ENCODE data around the gene AQP12B. TPM values are rescaled to one million over a fixed set of nuclear protein-coding genes. Genes with fewer than 3 reads are reported as not detected.

Gene AQP12B
- total and polyA plus RNA-seq, 5 donors = not detected

- Histone ChIP-seq H3K4me3 (ENCODE audit: low read length) (no peak overlapping the region), H3K4me1 (ENCODE audit: control insufficient read depth, insufficient read depth, low read length) (no peaks in the 10 kb centered on the region), H3K9me3 (ENCODE audit: control insufficient read depth, low read length) (no peaks in the 10 kb centered on the region), H3K27ac (ENCODE audit: low read length) (no peak overlapping the region), H3K27me3 (ENCODE audit: control insufficient read depth, insufficient read depth) (no peaks in the 10 kb centered on the region)
- intact Hi-C loops (cut with DNase I) = no loop called here
- ATAC-seq (no peak), DNase-seq (peak in 1 of 3 donors; percentile 11)
- WGBS = 69% methylated on average over 10 of the region's 10 CpGs
These were observed 41.7 kb upstream of the AQP12B start for GRCh38 chr2:240724431-240724830.

- H3K9me3 ChIP-seq (ENCODE audit: control insufficient read depth, low read length) = no peaks in the 10 kb centered on the region
- H3K4me3 ChIP-seq (ENCODE audit: low read length) = no peak overlapping the region
- ATAC-seq = no peak
- WGBS = 95% methylated on average over 9 of the region's 9 CpGs
- H3K27me3 ChIP-seq (ENCODE audit: control insufficient read depth, insufficient read depth) = no peaks in the 10 kb centered on the region
- no peaks in the 10 kb centered on the region for H3K4me1 ChIP-seq (ENCODE audit: control insufficient read depth, insufficient read depth, low read length)
- H3K27ac ChIP-seq (ENCODE audit: low read length) = no peak overlapping the region
- intact Hi-C loops (cut with DNase I) = no loop called here
- DNase-seq = peak in 2 of 3 donors; percentile 20 to 27
These were observed 41.2 kb upstream of the AQP12B start for GRCh38 chr2:240723851-240724250.

GRCh38 chr2:240722796-240723735 lies 40.4 kb upstream of the AQP12B start:
- WGBS = 86% methylated on average over 32 of the region's 32 CpGs
- Histone ChIP-seq H3K4me1 (ENCODE audit: control insufficient read depth, insufficient read depth, low read length) (no peaks in the 10 kb centered on the region), H3K27ac (ENCODE audit: low read length) (no peak overlapping the region), H3K9me3 (ENCODE audit: control insufficient read depth, low read length) (no peaks in the 10 kb centered on the region), H3K27me3 (ENCODE audit: control insufficient read depth, insufficient read depth) (no peaks in the 10 kb centered on the region), H3K4me3 (ENCODE audit: low read length) (no peak overlapping the region)
- ATAC-seq = no peak
- peak in 2 of 3 donors; percentile 36 to 41 for DNase-seq
- intact Hi-C loops (cut with DNase I) = no loop called here

- WGBS = 84% methylated on average over 16 of the region's 16 CpGs
- Histone ChIP-seq H3K27ac (ENCODE audit: low read length) (no peak overlapping the region), H3K27me3 (ENCODE audit: control insufficient read depth, insufficient read depth) (no peaks in the 10 kb centered on the region), H3K4me1 (ENCODE audit: control insufficient read depth, insufficient read depth, low read length) (no peaks in the 10 kb centered on the region), H3K9me3 (ENCODE audit: control insufficient read depth, low read length) (no peaks in the 10 kb centered on the region), H3K4me3 (ENCODE audit: low read length) (no peak overlapping the region)
- intact Hi-C loops (cut with DNase I) = no loop called here
- no peak for ATAC-seq
- peak in 2 of 3 donors; percentile 18 to 46 for DNase-seq
These were observed 39.7 kb upstream of the AQP12B start for GRCh38 chr2:240722376-240722775.

- intact Hi-C loops (cut with DNase I) = no loop called here
- H3K27ac ChIP-seq (ENCODE audit: low read length) = no peak overlapping the region
- H3K9me3 ChIP-seq (ENCODE audit: control insufficient read depth, low read length) = no peaks in the 10 kb centered on the region
- 89% methylated on average over 20 of the region's 20 CpGs for WGBS
- H3K4me3 ChIP-seq (ENCODE audit: low read length) = no peak overlapping the region
- H3K4me1 ChIP-seq (ENCODE audit: control insufficient read depth, insufficient read depth, low read length) = no peaks in the 10 kb centered on the region
- DNase-seq (peak in 2 of 3 donors; percentile 30 to 44), ATAC-seq (no peak)
- no peaks in the 10 kb centered on the region for H3K27me3 ChIP-seq (ENCODE audit: control insufficient read depth, insufficient read depth)
These were observed 39.0 kb upstream of the AQP12B start for GRCh38 chr2:240721596-240722180.

GRCh38 chr2:240720686-240721595 lies 38.3 kb upstream of the AQP12B start:
- Histone ChIP-seq H3K4me1 (ENCODE audit: control insufficient read depth, insufficient read depth, low read length) (no peaks in the 10 kb centered on the region), H3K4me3 (ENCODE audit: low read length) (no peak overlapping the region), H3K27me3 (ENCODE audit: control insufficient read depth, insufficient read depth) (no peaks in the 10 kb centered on the region), H3K9me3 (ENCODE audit: control insufficient read depth, low read length) (no peaks in the 10 kb centered on the region), H3K27ac (ENCODE audit: low read length) (no peak overlapping the region)
- DNase-seq (peak in 2 of 3 donors; percentile 20 to 47), ATAC-seq (no peak)
- WGBS = 85% methylated on average over 25 of the region's 25 CpGs
- intact Hi-C loops (cut with DNase I) = no loop called here

- peak in 2 of 3 donors; percentile 43 to 50 for DNase-seq
- 81% methylated on average over 25 of the region's 25 CpGs for WGBS
- Histone ChIP-seq H3K27ac (ENCODE audit: low read length) (no peak overlapping the region), H3K4me3 (ENCODE audit: low read length) (no peak overlapping the region), H3K4me1 (ENCODE audit: control insufficient read depth, insufficient read depth, low read length) (no peaks in the 10 kb centered on the region), H3K9me3 (ENCODE audit: control insufficient read depth, low read length) (no peaks in the 10 kb centered on the region), H3K27me3 (ENCODE audit: control insufficient read depth, insufficient read depth) (no peaks in the 10 kb centered on the region)
- intact Hi-C loops (cut with DNase I) = no loop called here
- ATAC-seq = no peak
These were observed 37.2 kb upstream of the AQP12B start for GRCh38 chr2:240719676-240720545.

- intact Hi-C loops (cut with DNase I) = no loop called here
- no peaks in the 10 kb centered on the region for H3K9me3 ChIP-seq (ENCODE audit: control insufficient read depth, low read length)
- no peak for ATAC-seq
- no peaks in the 10 kb centered on the region for H3K27me3 ChIP-seq (ENCODE audit: control insufficient read depth, insufficient read depth)
- H3K27ac ChIP-seq (ENCODE audit: low read length) = no peak overlapping the region
- peak in 2 of 3 donors; percentile 36 to 40 for DNase-seq
- WGBS = 91% methylated on average over 25 of the region's 25 CpGs
- no peak overlapping the region for H3K4me3 ChIP-seq (ENCODE audit: low read length)
- H3K4me1 ChIP-seq (ENCODE audit: control insufficient read depth, insufficient read depth, low read length) = no peaks in the 10 kb centered on the region
These were observed 36.3 kb upstream of the AQP12B start for GRCh38 chr2:240718896-240719490.

- Histone ChIP-seq H3K4me1 (ENCODE audit: control insufficient read depth, insufficient read depth, low read length) (no peaks in the 10 kb centered on the region), H3K27me3 (ENCODE audit: control insufficient read depth, insufficient read depth) (no peaks in the 10 kb centered on the region), H3K9me3 (ENCODE audit: control insufficient read depth, low read length) (no peaks in the 10 kb centered on the region), H3K4me3 (ENCODE audit: low read length) (no peak overlapping the region), H3K27ac (ENCODE audit: low read length) (no peak overlapping the region)
- intact Hi-C loops (cut with DNase I) = no loop called here
- peak in 2 of 3 donors; percentile 34 to 39 for DNase-seq
- 86% methylated on average over 31 of the region's 31 CpGs for WGBS
- no peak for ATAC-seq
These were observed 35.2 kb upstream of the AQP12B start for GRCh38 chr2:240717681-240718581.

All from right cardiac atrium (tissue), 5 donors.